NOMO-1 treated with dmso at 0.1 percent for 144 hours (cell line): ENCODE results near the gene PSAP.

Experiments
- DNase-seq: peaks from one replicate; lab custom pipeline; 2025; ENCODE audit not compliant: unreplicated experiment; lab: John Stamatoyannopoulos, UW

The PSAP gene

DNA sequence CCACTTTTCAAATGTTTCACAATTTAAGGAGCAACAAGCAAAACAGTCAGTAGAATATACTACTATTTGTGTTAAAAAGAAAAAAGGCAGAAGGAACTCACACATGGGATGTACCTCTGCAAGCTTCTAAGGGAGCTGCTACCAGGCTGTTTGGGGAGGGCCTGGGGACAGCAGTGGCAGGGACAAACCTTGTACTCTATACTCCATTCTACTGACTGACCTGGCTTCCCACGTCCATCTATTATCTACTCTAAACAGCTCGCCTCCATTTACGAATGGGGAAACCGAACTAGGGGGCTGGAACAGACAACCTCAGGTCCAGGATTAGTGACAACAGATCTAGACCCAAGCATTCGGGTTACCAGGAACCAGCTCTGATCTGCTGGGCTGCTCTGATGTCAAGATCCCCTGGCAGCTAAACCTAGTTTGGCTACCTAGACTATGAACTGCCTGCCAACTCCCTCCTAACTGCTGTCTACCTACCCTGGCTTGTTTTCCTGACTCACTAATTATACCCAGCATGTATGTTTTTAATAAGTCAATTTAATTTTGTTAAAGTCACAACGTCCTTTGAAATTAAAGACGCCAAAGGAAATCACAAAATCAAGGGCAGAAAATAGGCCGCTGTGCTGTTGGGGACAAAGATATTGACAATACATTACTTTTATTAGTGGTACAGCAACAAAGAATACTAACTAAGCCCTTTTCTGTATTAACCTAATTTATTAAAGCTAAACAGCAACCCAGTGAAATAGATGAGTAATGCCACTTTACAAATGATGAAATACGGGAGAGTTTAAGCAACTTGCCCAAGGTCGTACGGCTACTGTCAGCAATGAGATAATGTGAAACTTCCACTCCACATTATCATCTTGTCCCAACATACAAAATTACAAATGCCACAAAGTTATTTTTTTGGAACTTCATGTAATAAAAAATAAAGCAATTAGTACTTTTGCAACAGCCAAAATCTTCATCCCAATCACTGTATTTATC is 5.3 kb downstream of the PSAP start:
- DNase-seq = no peak

DNA sequence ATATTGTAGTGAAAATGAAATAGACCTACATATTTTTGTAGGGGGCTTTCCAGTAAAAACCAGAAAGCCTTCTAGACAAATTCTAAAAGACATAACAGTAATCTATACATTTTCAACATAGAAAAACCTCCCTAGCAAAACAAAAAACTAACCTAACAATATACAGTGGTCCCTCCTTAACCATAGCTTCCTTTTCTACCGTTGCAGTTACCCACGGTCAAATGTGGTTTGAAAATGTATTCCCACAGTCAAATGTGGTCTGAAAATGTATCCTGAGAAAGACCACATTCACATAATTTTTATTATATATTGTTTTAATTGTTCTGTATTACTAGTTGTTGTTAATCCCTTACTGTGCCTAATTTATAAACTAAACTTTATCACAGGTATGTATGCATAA is 6.4 kb downstream of the PSAP start:
- DNase-seq = no peak

DNA sequence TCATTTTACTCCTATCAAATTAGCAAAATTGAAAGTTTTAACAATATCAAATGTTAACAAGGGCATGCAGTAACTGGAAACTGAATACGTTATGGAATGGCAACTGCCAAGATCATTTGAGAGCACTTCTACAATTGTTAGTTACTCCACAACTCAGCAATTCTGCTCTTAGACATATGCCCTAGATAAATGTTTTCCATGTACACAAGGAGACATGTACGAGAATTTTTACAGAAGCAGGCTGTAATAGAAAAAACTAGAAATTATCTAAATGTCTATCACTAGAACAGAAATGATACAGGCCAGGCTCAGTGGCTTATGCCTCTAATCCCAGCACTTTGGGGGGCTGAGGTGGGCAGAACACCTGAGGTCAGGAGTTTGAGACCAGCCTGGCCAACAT is 7.0 kb downstream of the PSAP start:
- no peak for DNase-seq

DNA sequence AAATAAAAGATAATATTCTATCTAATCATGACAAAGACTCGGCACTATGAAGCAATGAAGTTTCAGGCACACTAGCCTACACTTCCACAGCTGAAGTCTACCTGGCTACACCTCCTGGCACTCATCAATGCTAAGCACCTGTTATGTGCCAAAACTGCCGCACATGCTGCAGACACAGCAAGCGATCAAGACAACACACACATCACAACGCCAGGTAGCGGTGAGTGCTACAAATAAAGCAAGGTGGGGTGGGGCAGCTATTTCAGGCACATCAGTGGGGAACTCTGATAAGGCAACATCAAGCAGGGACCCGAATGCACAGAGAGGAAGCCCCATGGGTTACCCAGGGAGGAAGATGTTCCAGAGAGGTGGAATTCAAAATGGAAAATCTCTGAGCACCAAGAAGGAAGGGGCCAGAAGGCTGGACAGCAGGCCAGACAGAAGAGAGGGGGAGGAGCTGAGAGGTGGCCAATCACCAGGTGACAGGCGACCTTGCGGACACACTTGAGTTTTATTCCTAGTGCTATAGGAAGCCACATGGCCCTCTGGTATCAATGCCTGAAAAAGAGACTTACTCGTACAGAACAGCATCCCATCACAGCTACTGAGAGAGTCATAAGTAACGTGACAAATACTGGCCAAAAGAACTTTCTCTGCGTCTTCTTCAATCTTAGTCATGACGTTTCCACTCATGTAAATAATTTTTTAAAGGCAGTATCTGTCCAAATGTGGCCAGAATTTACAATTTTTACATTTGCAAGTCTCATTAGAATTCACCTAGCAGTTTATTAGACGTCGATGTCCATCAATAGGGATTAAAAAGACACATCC is 8.0 kb downstream of the PSAP start:
- no peak for DNase-seq

DNA sequence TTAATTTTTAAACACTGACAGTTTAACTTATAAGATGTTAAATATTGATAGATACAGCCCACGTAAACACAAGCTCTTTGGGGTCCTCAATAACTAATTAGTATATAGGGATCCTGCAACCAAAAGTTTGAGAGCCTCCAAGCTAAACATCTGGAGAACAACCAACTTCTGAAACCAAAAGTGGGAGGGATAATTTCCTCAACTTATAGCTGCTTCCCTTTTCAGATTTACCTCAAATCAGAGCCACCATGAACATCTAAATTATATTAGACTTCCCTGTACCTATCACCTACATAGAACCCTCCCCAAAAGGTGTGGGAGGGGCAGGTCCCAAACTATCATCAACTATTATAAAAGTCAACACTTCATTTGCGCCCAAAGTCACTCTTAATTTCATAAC is 8.6 kb downstream of the PSAP start:
- DNase-seq = no peak

DNA sequence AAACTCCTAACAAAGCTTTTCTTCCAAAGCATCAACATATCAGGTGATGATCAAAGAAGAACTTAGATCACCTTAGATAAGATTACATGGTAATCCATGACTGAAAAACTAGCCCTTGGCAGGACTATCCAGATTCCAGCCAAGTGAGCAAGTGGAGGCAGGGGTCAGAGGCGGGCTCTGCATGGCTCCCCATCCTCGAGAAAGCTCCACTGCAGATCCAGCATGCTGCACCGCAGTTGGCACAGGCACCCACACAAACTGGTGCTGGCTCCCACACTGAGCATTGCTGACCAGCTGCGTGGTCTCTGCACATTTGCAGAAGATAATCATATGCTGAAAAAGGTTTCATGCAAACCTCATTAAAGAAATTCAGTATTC is 10.1 kb downstream of the PSAP start:
- no peak for DNase-seq

DNA sequence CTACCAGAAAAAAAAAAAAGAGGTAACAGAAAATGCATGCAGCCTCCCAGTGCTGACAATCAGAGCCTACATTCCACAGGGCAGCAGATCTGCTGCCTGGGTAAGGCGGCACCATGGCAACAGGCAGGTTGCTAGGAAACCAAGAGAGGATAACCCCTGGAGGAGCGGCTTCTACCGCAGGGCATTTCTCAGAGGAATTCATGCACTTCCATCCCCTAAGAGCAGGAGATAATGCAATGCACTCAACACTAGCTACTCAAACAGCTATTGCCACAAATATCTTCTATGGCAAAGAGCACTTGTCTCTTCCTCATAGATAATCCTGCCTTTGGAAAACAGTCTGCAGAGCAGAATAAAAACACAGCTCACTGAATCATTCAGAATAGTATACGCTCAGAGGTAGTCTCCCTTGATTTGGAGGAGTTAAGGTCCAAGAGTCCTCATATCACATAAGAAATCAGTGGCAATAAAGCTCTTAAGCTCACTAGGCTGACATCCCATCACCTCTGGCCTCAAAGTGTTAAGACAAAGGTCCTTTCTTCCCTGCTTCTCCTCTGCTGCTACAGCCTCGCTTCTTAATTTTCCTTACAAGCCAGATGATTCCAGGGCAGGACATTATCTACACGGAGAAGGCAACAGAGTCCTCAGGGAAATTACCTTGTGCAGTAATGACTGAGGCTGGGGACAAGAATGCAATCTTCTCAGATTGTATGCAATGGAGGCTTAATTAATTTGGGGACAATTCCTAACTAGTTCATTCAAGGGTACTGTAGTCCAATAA is 10.7 kb downstream of the PSAP start:
- no peak for DNase-seq

DNA sequence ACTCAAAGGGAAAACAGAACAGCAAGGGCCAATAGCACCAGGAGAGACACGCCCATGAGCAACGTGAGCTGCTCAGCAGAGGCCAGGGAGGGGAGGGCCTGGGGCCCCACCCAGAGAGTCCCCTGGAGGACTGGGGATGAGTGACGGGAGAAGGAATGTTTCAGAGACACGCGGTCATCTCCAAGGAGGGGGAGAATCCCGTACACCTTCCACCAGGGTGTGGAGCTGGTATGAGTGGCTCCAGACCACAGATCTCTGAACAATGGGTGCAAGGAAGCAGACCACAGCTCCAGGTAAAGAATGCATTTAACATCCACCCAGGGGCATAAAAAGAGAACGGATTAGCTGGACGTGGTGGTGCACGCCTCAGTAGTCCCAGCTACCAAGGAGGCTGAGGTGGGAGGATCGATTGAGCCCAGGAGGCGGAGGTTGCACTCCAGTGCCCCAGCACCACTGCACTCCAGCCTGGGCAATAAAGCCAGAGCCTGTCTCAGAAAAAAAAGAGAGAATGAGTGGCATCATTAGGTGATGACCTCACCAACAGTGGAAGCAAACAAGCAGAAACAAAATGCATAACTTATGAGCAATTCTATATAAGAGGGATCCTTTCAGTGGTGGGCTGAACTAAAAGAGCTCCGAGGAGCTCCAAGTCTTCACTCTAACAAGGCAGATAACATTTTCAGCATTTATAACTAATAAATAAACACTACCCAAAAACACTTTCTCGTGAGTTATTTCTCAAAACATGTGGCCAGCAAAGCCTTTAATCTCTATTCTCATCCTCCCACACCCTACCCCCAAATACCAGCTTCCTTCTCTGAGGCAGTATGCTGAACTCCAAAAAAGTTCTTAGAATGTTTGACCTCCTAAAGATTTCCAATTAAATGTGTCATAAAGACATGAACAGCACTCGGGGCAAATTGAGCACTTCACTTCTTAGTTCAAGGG is 12.5 kb downstream of the PSAP start:
- no peak for DNase-seq

DNA sequence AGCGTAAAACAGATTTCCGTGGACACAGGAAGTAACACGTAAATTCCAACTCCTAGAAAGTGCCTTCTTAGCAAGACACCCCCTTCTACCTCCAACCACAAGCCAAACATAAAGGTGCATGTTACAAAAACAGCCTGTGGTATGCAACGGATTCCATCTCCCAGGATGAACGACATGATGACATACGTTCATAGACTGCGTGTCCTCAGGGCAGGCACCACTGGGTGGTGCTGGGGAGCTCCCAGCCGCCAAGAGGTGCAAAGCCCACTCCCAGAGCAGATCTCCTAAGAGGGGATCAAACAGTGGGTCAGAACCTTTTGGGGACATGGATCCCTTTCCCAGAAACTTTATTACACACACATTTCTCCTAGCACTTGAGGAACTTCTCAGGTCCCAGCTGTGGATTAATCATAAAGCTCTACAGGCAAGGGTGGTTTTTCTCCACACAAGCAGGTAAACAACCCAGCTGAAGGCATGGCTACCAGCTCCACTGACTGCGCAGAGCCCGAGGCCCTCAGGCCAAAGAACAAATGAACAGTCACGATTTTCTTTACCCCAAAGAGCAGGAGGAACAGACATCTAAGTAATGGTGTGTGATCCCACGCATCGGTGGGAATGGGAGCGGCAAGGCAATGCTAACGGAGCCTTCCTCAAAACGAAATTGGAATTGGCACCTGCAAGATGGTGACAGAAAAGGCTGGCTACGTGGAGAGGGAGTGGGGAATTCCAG is 13.8 kb downstream of the PSAP start:
- DNase-seq = no peak

DNA sequence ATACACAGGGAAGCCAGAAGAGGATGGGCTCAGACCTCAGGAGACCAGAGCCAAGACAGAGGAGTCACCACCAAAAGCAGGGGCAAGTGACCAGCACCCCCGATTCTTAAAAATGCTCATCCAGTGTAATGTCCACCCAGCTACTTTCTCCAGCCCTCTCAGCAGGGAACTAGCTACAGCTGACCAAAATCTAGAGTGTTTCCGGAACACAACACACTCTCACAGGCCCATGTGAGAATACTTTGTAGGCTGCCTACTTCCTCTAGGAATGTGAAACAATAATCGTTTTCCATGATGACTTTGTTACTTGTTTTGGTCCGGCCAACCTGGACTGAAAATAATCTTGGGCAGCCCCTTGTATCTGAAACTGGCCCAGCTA is 14.5 kb downstream of the PSAP start:
- no peak for DNase-seq

DNA sequence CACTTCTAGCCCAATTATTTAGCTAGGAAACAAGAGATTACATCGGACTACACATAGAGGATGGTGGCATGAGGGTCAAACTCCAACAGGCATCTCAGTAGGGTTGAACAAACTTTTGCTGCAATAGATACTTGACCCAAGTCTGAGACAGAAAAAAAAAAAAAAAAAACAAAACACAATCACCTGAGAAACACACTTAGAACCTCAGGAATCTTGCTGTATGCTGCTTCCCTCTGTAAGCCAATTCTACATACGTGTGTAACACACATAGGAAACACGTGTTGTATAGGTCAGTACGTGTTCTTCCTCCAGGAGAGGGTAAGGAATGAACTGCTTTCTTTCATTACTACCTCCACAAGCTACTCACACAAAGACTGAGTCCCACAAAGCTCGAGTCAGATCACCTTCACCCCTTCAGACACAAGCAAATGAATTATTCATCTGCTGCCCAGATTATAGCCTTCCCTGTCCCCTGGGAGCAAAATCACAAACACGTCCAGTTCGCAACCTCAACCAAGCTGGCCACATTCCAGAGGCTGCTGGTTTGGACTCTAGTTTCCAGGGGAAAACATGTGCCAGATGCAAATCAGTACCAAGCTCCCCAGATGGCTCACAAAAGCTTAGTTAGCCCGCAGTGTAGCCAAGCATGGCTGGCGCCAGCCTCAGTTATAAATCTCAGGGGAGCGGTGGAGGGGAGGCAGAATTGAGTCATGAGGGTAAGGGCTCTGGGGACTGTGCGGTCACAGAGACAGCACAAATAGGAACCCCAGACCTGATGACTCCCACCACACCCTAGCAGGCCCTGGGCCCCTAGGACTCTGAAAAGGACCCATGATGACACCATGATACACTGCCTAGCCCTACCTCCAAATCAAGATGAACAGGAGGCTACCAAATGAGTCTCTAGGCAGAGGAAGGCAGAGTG is 15.1 kb downstream of the PSAP start:
- no peak for DNase-seq

DNA sequence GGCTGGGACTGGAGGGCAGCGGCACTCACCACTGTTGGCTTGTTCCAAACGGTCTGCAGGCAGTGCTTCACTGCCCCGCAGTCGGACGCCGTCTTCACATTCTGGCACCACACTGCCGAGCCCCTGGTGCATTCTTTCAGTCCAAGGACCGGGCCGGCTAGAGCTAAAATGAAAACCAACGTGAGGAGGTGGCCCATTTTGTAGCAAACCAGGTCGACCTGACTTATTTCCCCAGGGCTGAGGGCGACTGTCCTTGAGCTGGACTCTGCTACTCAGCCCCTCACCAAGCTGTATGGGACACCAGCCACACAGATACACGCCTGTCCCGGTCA is 16.7 kb downstream of the PSAP start:
- DNase-seq = no peak

DNA sequence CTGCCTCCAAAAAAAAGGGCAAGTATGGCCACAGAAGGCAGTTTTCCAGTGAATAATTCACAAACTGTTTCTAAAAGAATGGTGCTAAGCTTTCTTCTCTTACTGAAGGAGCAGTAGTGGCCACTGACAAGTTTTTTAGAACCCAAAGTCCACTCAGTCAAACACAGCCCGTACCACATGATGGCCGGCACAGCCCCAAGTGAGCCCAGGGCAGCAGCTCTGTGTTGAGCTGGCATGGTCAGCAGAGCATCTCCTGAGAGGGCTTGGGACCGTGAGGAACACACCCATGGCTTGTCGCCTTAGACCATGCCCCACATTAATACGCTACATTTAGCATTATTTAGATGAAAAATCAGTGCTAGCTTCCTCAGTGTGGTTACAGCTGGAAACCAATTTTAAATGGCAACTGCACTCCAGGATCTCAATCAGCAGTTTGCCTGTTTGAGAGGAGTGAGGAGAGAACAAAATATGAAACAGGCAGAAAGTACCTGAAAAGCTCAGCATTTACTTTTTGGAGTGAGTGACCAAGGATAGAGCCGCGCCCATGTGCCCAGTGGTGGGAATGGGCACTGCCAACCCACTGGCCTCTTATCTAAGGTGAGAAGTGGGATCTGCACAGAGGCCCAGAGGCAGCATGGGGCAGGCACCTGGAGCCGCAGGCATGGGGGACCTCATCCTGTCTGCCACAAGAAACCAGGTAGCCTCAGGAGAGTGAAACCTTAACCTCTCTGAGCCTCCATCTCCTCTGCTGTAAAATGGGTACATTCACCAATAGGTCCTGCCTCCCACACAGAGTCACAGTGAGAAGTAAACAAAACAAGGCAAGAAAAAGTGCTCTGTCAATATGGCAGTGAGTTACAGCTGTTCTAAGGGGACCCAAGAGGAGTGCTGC is 17.4 kb downstream of the PSAP start:
- no peak for DNase-seq

DNA sequence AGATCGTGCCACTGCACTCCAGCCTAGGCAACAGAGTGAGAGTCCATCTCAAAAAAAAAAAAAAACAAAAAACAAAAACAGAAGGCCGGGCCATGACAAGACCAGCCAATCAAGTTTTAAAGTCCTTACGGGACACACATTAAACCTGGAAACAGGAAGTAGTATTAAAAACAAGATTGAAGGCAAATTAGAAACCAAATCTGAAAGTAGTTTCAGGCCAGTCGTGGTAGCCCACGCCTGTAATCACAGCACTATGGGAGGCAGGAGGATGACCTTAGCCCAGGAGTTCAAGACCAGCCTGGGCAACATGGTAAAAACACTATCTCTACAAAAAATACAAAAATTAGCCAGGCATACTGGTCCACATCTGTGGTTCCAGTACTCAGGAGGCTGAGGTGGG is 18.1 kb downstream of the PSAP start:
- no peak for DNase-seq

DNA sequence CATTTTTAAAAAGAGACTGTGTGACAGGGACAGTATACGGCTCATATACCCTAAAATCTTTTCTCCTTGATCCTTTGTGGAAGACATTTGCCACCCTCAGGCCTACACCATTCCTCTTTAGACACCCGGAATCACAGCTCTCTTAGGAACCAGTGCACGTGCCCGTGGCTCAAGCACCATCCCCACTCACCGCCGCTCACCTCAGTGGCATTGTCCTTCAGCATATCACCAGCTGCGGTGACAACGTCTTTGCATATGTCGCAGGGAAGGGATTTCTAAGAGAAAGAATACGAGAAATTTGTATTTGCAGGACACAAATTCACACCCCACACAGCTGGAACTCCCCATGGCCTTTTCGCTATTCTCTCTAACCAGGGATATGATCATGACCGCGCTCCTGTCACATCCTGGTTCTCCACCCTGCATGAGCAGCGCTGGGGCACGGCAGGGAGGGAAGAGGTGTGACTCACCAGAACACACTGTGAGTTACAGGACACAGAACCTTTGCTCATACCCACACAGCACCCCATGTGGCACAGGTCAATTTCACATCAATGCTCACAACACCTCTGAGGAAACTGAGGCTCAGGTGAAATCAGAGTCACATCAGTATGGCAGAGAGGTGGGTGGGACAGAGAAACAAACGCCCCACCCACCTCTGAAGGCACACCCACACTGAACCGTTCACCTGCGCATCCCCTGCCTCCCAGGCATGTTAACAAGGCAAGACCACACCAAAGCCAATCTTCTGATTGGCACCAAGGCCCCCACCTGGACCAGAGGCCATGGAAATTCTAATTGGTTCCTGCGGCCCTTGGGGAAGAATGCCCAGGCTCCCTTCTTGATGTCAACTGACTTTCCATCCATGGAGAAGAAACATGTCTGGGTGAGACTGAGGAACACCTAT is 19.2 kb downstream of the PSAP start:
- DNase-seq = no peak

DNA sequence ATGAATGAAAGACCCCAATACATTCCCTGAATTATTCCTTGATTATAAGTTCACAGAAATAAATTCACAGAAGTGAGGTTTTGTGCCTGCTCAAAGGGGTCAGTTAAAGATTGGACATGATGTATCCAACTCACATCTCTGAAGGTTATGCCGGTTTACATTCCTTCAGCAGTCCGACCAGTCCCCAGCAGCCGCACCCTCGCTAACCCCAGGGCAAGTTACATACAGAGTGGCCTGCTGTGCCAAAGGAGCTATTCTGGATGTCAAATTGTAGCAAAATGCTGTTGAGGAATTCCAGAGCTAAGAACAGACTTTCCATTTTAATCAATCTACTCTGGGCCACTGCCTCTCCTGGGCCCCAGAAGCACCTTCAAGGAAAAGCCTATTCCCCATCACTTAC is 20.3 kb downstream of the PSAP start:
- DNase-seq = no peak

DNA sequence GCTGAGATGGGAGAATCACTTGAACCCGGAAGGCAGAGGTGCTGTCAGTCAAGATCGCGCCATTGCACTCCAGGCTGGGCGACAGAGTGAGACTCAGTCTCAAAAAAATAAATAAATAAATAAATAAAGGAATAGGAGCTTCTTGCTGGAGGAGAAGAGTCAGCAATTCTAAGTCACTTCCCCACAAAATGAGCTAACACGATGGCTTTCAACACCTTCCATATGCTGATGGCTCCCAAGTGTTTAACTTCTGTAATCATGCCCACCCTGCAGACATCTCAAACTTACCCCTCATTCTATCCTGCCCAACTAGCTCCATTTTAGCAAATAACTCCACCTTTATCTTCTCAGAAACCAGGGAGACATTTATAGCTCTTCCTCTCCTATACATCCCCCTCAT is 21.2 kb downstream of the PSAP start:
- DNase-seq = no peak
